HFF-Myc (cell line): ENCODE data around the gene P2RY8.
"Not testable (repeated sequence)": the region's sequence is repeated elsewhere in the genome, so short reads cannot be mapped to it uniquely, and the experiment has no call there.

Experiments used
- DNase-seq: peaks from one replicate; pipeline ENCODE4 v3.0.0-alpha.2; 2011; ENCODE audit warnings: low read depth; ENCODE audit errors: extremely low read depth
- H3K4me3 ChIP-seq: replicated peaks from 2 replicates; pipeline ENCODE4 v1.5.1; 2011; ENCODE audit warnings: low read depth, mild to moderate bottlenecking, control low read depth, low read length
- TF ChIP-seq, protein P1 (sequence below): IDR thresholded peaks from 2 replicates; pipeline ENCODE4 v1.5.1; 2012; ENCODE audit warnings: mild to moderate bottlenecking, low read depth, low read length, control low read depth; ENCODE audit errors: missing control alignments

P2RY8 gene

DNA sequence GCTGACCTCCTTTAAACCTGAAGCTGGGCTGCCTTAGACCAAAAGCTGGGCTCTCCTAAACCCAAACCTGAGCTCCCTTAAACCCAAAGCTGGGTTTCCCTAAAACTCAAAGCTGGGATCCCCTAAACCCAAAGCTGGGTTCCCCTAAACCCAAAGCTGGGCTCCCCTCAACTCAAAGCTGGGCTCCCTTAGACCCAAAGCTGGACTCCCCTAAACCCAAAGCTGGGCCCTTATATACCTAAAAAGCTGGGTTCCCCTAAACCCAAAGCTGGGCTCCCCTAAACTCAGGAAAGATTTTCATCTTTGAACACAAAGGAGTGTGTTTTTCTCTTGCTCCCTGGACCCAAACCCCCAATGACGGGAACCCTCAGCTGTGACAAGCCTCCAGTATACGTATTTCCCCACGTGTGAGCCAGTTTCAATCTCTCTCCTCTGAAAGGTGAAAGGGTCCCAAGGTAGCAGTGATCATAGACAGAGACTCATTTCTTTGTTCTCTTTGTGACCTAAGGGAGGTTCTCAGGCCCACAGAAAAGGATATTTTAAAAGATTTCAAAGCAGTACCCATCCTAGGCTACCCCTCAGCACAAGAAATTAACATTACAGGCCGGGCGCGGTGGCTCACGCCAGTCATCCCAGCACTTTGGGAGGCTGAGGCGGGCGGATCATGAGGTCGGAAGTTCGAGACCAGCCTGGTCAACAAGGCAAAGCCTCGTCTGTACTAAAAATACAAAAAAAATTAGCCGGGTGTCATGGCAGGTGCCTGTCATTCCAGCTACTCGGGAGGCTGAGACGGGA lies 52.9 kb downstream of the P2RY8 start:
- no peak overlapping the region for H3K4me3 ChIP-seq
- DNase-seq, result no peak
- TF ChIP-seq, protein P1, sequence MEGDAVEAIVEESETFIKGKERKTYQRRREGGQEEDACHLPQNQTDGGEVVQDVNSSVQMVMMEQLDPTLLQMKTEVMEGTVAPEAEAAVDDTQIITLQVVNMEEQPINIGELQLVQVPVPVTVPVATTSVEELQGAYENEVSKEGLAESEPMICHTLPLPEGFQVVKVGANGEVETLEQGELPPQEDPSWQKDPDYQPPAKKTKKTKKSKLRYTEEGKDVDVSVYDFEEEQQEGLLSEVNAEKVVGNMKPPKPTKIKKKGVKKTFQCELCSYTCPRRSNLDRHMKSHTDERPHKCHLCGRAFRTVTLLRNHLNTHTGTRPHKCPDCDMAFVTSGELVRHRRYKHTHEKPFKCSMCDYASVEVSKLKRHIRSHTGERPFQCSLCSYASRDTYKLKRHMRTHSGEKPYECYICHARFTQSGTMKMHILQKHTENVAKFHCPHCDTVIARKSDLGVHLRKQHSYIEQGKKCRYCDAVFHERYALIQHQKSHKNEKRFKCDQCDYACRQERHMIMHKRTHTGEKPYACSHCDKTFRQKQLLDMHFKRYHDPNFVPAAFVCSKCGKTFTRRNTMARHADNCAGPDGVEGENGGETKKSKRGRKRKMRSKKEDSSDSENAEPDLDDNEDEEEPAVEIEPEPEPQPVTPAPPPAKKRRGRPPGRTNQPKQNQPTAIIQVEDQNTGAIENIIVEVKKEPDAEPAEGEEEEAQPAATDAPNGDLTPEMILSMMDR, result no peak

DNA sequence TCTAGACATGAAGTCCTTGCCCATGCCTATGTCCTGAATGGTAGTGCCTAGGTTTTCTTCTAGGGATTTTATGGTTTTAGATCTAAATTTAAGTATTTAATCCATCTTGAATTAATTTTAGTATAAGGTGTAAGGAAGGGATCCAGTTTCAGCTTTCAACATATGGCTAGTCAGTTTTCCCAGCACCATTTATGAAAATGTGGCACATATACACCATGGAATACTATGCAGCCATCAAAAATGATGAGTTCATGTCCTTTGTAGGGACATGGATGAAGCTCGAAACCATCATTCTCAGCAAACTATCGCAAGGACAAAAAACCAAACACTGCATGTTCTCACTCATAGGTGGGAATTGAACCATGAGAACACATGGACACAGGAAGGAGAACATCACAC lies 54.5 kb downstream of the P2RY8 start:
- DNase-seq, H3K4me3 ChIP-seq: not testable (repeated sequence)

DNA sequence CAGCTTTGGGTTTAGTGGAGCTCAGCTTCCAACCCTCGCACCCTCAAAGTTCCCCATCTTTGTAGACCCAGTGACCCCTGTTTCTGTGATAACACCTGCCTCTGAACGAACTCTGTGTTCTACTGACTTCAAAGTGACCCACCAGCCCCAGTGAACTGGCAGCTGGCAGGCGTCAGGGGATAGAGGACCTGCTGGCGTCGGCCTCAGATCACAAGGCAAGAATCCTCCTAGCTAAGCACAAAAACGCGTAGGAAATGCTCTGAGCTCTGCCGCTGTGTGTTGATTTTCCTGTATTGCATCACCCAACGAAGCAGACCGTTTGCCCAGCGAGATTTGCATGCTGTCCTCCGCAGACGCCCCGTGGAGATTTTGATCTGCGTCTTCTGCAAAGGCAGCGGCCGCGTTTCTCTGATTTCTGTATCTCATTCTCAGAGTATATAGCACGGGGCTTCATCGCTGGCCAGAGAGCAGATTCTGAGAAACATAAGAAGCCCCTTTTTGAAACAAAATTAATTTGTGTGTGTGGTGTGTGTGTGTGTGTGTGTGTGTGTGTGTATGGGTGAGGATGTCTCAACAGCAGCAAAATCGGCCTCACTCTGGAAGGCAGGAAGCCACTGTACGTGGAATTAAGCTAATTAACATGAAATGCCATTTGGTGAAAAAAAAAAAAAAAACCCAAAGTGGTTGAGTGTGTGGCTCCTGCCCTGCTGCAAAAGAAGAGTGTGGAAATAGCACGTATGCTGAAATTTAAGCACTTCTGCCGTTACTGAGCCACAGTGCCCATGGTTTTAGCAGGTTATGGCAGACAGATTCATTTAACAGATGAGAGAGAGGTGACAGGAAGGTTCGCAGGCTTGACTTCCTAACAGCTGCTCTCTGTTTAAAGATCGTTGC lies 55.1 kb downstream of the P2RY8 start:
- TF ChIP-seq, protein P1, result no peak
- no peak overlapping the region for H3K4me3 ChIP-seq
- peak; percentile 39 for DNase-seq

DNA sequence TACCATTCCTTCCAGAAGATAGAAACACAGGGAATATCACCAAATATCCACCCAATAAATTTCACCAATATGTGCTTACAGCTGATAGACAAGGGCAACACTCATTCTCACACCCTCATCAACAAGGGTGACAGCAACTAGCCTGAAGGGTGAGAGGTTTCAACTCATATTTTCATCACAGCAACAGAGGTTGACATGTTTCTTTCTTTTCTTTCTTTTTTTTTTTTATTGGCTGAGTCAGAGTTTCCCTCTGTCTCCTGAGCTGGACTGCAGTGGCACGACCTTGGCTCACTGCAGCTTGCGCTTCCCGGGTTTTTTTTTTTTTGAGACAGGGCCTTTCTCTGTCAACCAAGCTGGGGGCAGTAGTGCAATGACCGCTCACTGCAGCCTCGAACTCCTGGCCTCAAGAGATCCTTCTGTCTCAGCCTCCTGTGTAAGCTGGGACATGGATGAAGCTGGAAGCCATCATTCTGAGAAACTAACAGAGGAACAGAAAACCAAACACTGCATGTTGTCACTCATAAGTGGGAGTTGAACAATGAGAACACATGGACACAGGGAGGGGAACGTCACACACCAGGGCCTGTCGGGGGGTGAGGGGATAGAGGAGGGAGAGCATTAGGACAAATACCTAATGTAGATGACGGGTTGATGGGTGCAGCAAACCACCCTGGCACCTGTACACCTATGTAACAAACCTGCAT lies 56.8 kb downstream of the P2RY8 start:
- TF ChIP-seq, protein P1, result no peak
- no peak overlapping the region for H3K4me3 ChIP-seq
- no peak for DNase-seq

DNA sequence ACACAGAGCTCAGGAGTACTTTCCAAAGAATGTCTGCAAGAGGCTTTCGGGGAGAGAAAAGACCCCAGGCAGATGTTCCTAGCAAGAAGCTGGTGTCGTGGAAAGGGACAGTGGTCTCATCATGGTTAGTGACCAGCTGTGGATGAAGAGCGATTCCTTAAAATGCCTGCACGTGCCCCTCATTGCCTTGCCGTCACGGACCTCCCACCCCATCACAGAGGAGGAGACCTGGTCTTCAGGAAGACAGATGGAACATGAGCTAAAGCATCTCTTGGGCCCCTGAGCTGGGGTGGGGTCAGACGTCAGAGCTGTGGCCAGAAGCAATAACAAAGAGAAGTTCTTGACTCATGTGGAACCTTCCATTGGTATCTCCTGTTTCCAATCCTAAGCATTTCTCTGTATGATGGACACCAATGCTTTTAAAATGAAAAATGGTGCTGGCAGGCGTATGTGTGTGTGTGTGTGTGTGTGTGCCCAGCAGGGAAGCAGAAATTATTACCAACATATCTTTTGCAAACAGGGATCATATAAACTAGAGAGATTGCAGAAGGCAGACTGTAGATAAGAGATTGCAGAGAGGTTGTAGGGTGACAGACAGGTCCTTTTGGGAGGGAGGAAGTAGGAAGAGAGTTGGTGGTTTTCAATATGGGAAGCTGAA lies 59.1 kb downstream of the P2RY8 start:
- H3K4me3 ChIP-seq, result no peak overlapping the region
- no peak for DNase-seq
- TF ChIP-seq, protein P1, result no peak

DNA sequence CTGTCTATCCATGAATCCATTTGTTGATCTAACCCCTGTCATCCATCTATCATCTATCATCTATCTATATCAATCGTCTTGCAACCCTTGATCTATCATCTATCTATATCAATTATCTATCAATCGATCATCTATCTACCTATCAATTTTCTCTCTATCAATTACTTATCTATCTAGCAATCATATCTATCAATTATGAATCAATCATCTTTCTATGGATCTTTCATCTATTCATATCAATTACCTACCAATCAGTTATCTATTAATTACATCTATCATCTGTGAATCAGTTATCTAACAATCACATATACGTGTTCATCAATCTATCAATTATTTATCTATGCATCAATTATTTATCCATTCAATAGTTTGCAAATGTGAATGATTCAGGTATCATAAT lies 59.8 kb downstream of the P2RY8 start:
- no peak overlapping the region for H3K4me3 ChIP-seq
- TF ChIP-seq, protein P1, result no peak
- no peak for DNase-seq
